ENCODE results near the gene CDC23.
"Not testable (repeated sequence)": the region's sequence is repeated elsewhere in the genome, so short reads cannot be mapped to it uniquely, and the experiment has no call there.

DNA sequence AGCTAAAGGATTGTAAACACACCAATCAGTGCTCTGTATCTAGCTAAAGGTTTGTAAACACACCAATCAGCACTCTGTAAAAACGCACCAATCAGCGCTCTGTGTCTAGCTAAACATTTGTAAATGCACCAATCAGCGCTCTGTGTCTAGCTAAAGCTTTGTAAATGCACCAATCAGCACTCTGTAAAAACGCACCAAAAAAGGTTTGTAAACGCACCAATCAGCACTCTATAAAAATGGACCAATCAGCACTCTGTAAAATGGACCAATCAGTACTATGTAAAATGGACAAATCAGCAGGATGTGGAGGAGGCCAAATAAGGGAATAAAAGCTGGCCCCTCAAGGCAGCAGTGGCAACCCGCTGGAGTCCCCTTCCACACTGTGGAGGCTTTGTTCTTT lies 69.5 kb downstream of the CDC23 start:
- TF ChIP-seq EZH2phosphoT487 (conservative IDR thresholded peaks at IDR 0.05; ENCODE audit: low read length): not testable (repeated sequence)
- TF ChIP-seq, protein P1, sequence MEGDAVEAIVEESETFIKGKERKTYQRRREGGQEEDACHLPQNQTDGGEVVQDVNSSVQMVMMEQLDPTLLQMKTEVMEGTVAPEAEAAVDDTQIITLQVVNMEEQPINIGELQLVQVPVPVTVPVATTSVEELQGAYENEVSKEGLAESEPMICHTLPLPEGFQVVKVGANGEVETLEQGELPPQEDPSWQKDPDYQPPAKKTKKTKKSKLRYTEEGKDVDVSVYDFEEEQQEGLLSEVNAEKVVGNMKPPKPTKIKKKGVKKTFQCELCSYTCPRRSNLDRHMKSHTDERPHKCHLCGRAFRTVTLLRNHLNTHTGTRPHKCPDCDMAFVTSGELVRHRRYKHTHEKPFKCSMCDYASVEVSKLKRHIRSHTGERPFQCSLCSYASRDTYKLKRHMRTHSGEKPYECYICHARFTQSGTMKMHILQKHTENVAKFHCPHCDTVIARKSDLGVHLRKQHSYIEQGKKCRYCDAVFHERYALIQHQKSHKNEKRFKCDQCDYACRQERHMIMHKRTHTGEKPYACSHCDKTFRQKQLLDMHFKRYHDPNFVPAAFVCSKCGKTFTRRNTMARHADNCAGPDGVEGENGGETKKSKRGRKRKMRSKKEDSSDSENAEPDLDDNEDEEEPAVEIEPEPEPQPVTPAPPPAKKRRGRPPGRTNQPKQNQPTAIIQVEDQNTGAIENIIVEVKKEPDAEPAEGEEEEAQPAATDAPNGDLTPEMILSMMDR (IDR thresholded peaks at IDR 0.05; ENCODE audit: insufficient read depth, low read length, poor library complexity, severe bottlenecking): not testable (repeated sequence)
